ENCODE measurements around the gene IGF2. TPM values are rescaled to one million over a fixed set of nuclear protein-coding genes. Genes with fewer than 3 reads are reported as not detected.

Gene IGF2
- polyA plus RNA-seq, 1 experiment: 16.6 TPM

- Histone ChIP-seq H3K9me3 (ENCODE audit: control insufficient read depth, insufficient read depth, low read length) (no peaks in the 10 kb centered on the region; the same call in 1 of the 2 replicates), H3K4me3 (ENCODE audit: low read depth, low read length) (no peak overlapping the region), H3K27me3 (ENCODE audit: control insufficient read depth, insufficient read depth, low read length) (peaks cover 74% of the 10 kb centered on the region), H3K27ac (ENCODE audit: low read depth, low read length) (no peak overlapping the region)
- POLR2A ChIA-PET: no interaction called here
- CTCF ChIA-PET: interaction anchor here (0.5 to 14.8 kb wide), 7 partner anchors 111 to 496 kb away, joined by 3 to 557 read pairs (median 47); no protein-coding TSS in a partner anchor
- no peak for DNase-seq (ENCODE audit: low read depth, low spot score)
- TF ChIP-seq CTCF (IDR thresholded peaks at IDR 0.05; ENCODE audit: low read depth, low read length): no peak
Observed at GRCh38 chr11:2148595-2148994, 9.4 kb upstream of the IGF2 start.

- Histone ChIP-seq H3K4me3 (ENCODE audit: low read depth, low read length) (no peak overlapping the region), H3K27ac (ENCODE audit: low read depth, low read length) (no peak overlapping the region), H3K9me3 (ENCODE audit: control insufficient read depth, insufficient read depth, low read length) (no peaks in the 10 kb centered on the region; the same call in 1 of the 2 replicates), H3K27me3 (ENCODE audit: control insufficient read depth, insufficient read depth, low read length) (peaks cover 85% of the 10 kb centered on the region)
- ChIA-PET CTCF (interaction anchor here (0.9 to 14.8 kb wide), 2 partner anchors 9 to 110 kb away, joined by 5 to 557 read pairs; no protein-coding TSS in a partner anchor), POLR2A (no interaction called here)
- no peak for DNase-seq (ENCODE audit: low read depth, low spot score)
- no peak for TF ChIP-seq CTCF (IDR thresholded peaks at IDR 0.05; ENCODE audit: low read depth, low read length)
Observed at GRCh38 chr11:2147391-2147790, 8.2 kb upstream of the IGF2 start.

GRCh38 chr11:2146051-2146450 lies 6.9 kb upstream of the IGF2 start:
- no peak for DNase-seq (ENCODE audit: low read depth, low spot score)
- H3K4me3 ChIP-seq (ENCODE audit: low read depth, low read length): no peak overlapping the region
- ChIA-PET CTCF (interaction anchor here (0.5 to 14.8 kb wide), 3 partner anchors 13 to 244 kb away, joined by 4 to 557 read pairs (median 4); no protein-coding TSS in a partner anchor), POLR2A (no interaction called here)
- no peaks in the 10 kb centered on the region; the same call in 1 of the 2 replicates for H3K9me3 ChIP-seq (ENCODE audit: control insufficient read depth, insufficient read depth, low read length)
- TF ChIP-seq CTCF (IDR thresholded peaks at IDR 0.05; ENCODE audit: low read depth, low read length): no peak
- peaks cover 88% of the 10 kb centered on the region for H3K27me3 ChIP-seq (ENCODE audit: control insufficient read depth, insufficient read depth, low read length)
- H3K27ac ChIP-seq (ENCODE audit: low read depth, low read length): no peak overlapping the region

GRCh38 chr11:2144544-2145248 lies 5.5 kb upstream of the IGF2 start:
- DNase-seq (ENCODE audit: low read depth, low spot score): no peak
- H3K9me3 ChIP-seq (ENCODE audit: control insufficient read depth, insufficient read depth, low read length): no peaks in the 10 kb centered on the region; the same call in 1 of the 2 replicates
- CTCF ChIA-PET: interaction anchor here (0.6 to 14.8 kb wide), 2 partner anchors 13 to 108 kb away, joined by 3 to 557 read pairs; no protein-coding TSS in a partner anchor
- H3K27ac ChIP-seq (ENCODE audit: low read depth, low read length): no peak overlapping the region
- no peak overlapping the region for H3K4me3 ChIP-seq (ENCODE audit: low read depth, low read length)
- peaks cover 86% of the 10 kb centered on the region for H3K27me3 ChIP-seq (ENCODE audit: control insufficient read depth, insufficient read depth, low read length)
- no peak for TF ChIP-seq CTCF (IDR thresholded peaks at IDR 0.05; ENCODE audit: low read depth, low read length)
- POLR2A ChIA-PET: no interaction called here

Data from AG04450 (cell line).